ENCODE measurements around the gene PRKAA1.

PRKAA1 gene

GRCh38 chr5:40781843-40782409, 16.2 kb downstream of the PRKAA1 start:
- DNase-seq (ENCODE audit: extremely low read depth in 1 of 2, low read depth in 1 of 2), result no peak

- no peak for DNase-seq (ENCODE audit: extremely low read depth in 1 of 2, low read depth in 1 of 2)
Measured at GRCh38 chr5:40780858-40781257, 17.3 kb downstream of the PRKAA1 start.

- DNase-seq (ENCODE audit: extremely low read depth in 1 of 2, low read depth in 1 of 2), result no peak
Measured at GRCh38 chr5:40780199-40780598, 18.0 kb downstream of the PRKAA1 start.

- no peak for DNase-seq (ENCODE audit: extremely low read depth in 1 of 2, low read depth in 1 of 2)
Measured at GRCh38 chr5:40779561-40779960, 18.6 kb downstream of the PRKAA1 start.

- no peak for DNase-seq (ENCODE audit: extremely low read depth in 1 of 2, low read depth in 1 of 2)
Measured at GRCh38 chr5:40778133-40778532, 20.0 kb downstream of the PRKAA1 start.

- DNase-seq (ENCODE audit: extremely low read depth in 1 of 2, low read depth in 1 of 2), result no peak
Measured at GRCh38 chr5:40776658-40776977, 21.6 kb downstream of the PRKAA1 start.

- no peak for DNase-seq (ENCODE audit: extremely low read depth in 1 of 2, low read depth in 1 of 2)
Measured at GRCh38 chr5:40775846-40776657, 22.1 kb downstream of the PRKAA1 start.

GRCh38 chr5:40775085-40775845, 22.9 kb downstream of the PRKAA1 start:
- DNase-seq (ENCODE audit: extremely low read depth in 1 of 2, low read depth in 1 of 2), result no peak

- no peak for DNase-seq (ENCODE audit: extremely low read depth in 1 of 2, low read depth in 1 of 2)
Measured at GRCh38 chr5:40774623-40775022, 23.6 kb downstream of the PRKAA1 start.

- no peak for DNase-seq (ENCODE audit: extremely low read depth in 1 of 2, low read depth in 1 of 2)
Measured at GRCh38 chr5:40770764-40771163, 27.4 kb downstream of the PRKAA1 start.

GRCh38 chr5:40762705-40763104, 35.5 kb downstream of the PRKAA1 start:
- DNase-seq (ENCODE audit: extremely low read depth in 1 of 2, low read depth in 1 of 2), result no peak

- no peak for DNase-seq (ENCODE audit: extremely low read depth in 1 of 2, low read depth in 1 of 2)
Measured at GRCh38 chr5:40757400-40757799, 40.8 kb downstream of the PRKAA1 start.

GRCh38 chr5:40755407-40756365, 42.5 kb downstream of the PRKAA1 start, which contains the start of gene TTC33:
TTC33 (minus strand) TSS chr5:40755961; CDS start chr5:40747018, 8,943 bp downstream.
- peak; percentile 89 to 96 for DNase-seq (ENCODE audit: extremely low read depth in 1 of 2, low read depth in 1 of 2)

GRCh38 chr5:40755093-40755406, 43.1 kb downstream of the PRKAA1 start:
- peak; percentile 16 to 49 for DNase-seq (ENCODE audit: extremely low read depth in 1 of 2, low read depth in 1 of 2)

GRCh38 chr5:40754381-40755092, 43.6 kb downstream of the PRKAA1 start:
- DNase-seq (ENCODE audit: extremely low read depth in 1 of 2, low read depth in 1 of 2), result no peak

GRCh38 chr5:40746703-40747102, 51.5 kb downstream of the PRKAA1 start:
- DNase-seq (ENCODE audit: extremely low read depth in 1 of 2, low read depth in 1 of 2), result no peak

- DNase-seq (ENCODE audit: extremely low read depth in 1 of 2, low read depth in 1 of 2), result no peak
Measured at GRCh38 chr5:40743771-40744170, 54.4 kb downstream of the PRKAA1 start.

- DNase-seq (ENCODE audit: extremely low read depth in 1 of 2, low read depth in 1 of 2), result no peak
Measured at GRCh38 chr5:40738502-40738901, 59.7 kb downstream of the PRKAA1 start.

- no peak for DNase-seq (ENCODE audit: extremely low read depth in 1 of 2, low read depth in 1 of 2)
Measured at GRCh38 chr5:40736103-40736875, 61.9 kb downstream of the PRKAA1 start.
